ENCODE measurements around the gene RAP1A. TPM values are rescaled to one million over a fixed set of nuclear protein-coding genes. Genes with fewer than 3 reads are reported as not detected.

Gene RAP1A
- polyA plus RNA-seq, 1 of the 3 experiments (the other 2 are of a cell fraction) = 17.7 TPM

- peak; percentile 98 for TF ChIP-seq CTCF (IDR thresholded peaks at IDR 0.05)
- peak; percentile 45 for TF ChIP-seq ELF1 (IDR thresholded peaks at IDR 0.05)
- peak in 1 of 2 experiments; percentile 39; a peak in 1 of 4 replicates for TF ChIP-seq EP300 (IDR thresholded peaks at IDR 0.05; ENCODE audit: borderline replicate concordance in 1 of 2, low read depth in 1 of 2, low read length in 1 of 2)
- TF ChIP-seq MXI1 (IDR thresholded peaks at IDR 0.05; ENCODE audit: low read depth, low read length) = peak; percentile 96
- no peak for TF ChIP-seq FOXJ3 (CRISPR knock-in tag; IDR thresholded peaks at IDR 0.05)
Measured at GRCh38 chr1:111755331-111756123, 135.9 kb downstream of the RAP1A start, which contains the start of gene DDX20 (continued).

DNA sequence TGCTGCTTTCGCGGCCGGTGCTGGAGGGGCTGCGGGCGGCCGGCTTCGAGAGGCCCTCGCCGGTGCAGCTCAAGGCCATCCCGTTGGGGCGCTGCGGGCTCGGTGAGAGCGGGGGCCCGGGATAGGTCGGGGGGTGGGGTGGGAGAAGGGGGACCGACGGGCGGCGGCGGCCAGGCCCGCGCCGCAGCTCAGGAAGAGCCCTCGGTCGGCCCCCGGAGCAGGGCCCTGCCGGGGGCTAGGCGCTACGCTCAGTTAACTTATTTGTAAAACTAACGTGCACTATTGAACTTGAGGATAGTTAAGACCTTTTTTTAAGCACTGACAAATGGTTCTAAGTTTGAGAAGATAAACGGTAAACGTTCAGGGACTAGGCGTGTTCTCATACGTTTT is 136.5 kb downstream of the RAP1A start:
- H3K9me2 ChIP-seq = no peaks in the 10 kb centered on the region
- no peak for DNase-seq
- peaks cover 9 to 11% of the 10 kb centered on the region in 2 experiments; a peak in 3 of 4 replicates for H3K4me1 ChIP-seq (ENCODE audit: control insufficient read depth in 1 of 2, insufficient read depth in 2 of 2, low read depth in 1 of 2, low read length in 1 of 2)
- peaks cover 21 to 23% of the 10 kb centered on the region in 2 experiments for H3K36me3 ChIP-seq (replicated peaks in 1 of 2; ENCODE audit: control insufficient read depth in 1 of 2, insufficient read depth in 2 of 2, low read length in 1 of 2)
- H3K27me3 ChIP-seq (ENCODE audit: insufficient read depth) = no peaks in the 10 kb centered on the region
- no peaks in the 10 kb centered on the region for H3K9me3 ChIP-seq
- no peaks in the 10 kb centered on the region for H4K20me1 ChIP-seq (ENCODE audit: insufficient read depth)
- peaks cover 9% of the 10 kb centered on the region for H3F3A ChIP-seq (replicated peaks; ENCODE audit: insufficient read depth)
- H3K4me3 ChIP-seq (ENCODE audit: low read depth in 2 of 2, low read length in 1 of 2) = peak overlapping the region; percentile 96 to 99
- POLR2A ChIA-PET = interaction anchor here (3.2 kb wide), 1 partner anchor 17 kb away, joined by 15 read pairs; the partner anchor contains the start of gene INKA2
- CTCF ChIA-PET = interaction anchor here (0.6 to 5.2 kb wide), 9 partner anchors 10 to 287 kb away, joined by 3 to 48 read pairs (median 4); no protein-coding TSS in a partner anchor
- TF ChIP-seq EZH2phosphoT487 (IDR thresholded peaks at IDR 0.05; ENCODE audit: borderline replicate concordance, low read depth) (no peak), NRF1 (IDR thresholded peaks at IDR 0.05; ENCODE audit: low read depth, low read length) (no peak), POLR2AphosphoS5 (IDR thresholded peaks at IDR 0.05; ENCODE audit: low read depth, low read length) (no peak), MXI1 (IDR thresholded peaks at IDR 0.05; ENCODE audit: low read depth, low read length) (no peak), FOSL2 (IDR thresholded peaks at IDR 0.05; ENCODE audit: borderline replicate concordance, low read depth) (no peak), RXRA (IDR thresholded peaks at IDR 0.05; ENCODE audit: borderline replicate concordance, low read depth) (no peak), TCF12 (IDR thresholded peaks at IDR 0.05) (no peak), IRF3 (IDR thresholded peaks at IDR 0.05; ENCODE audit: low read depth, low read length) (no peak), GABPA (IDR thresholded peaks at IDR 0.05; ENCODE audit: low read depth) (no peak)
- TF ChIP-seq, protein P1, sequence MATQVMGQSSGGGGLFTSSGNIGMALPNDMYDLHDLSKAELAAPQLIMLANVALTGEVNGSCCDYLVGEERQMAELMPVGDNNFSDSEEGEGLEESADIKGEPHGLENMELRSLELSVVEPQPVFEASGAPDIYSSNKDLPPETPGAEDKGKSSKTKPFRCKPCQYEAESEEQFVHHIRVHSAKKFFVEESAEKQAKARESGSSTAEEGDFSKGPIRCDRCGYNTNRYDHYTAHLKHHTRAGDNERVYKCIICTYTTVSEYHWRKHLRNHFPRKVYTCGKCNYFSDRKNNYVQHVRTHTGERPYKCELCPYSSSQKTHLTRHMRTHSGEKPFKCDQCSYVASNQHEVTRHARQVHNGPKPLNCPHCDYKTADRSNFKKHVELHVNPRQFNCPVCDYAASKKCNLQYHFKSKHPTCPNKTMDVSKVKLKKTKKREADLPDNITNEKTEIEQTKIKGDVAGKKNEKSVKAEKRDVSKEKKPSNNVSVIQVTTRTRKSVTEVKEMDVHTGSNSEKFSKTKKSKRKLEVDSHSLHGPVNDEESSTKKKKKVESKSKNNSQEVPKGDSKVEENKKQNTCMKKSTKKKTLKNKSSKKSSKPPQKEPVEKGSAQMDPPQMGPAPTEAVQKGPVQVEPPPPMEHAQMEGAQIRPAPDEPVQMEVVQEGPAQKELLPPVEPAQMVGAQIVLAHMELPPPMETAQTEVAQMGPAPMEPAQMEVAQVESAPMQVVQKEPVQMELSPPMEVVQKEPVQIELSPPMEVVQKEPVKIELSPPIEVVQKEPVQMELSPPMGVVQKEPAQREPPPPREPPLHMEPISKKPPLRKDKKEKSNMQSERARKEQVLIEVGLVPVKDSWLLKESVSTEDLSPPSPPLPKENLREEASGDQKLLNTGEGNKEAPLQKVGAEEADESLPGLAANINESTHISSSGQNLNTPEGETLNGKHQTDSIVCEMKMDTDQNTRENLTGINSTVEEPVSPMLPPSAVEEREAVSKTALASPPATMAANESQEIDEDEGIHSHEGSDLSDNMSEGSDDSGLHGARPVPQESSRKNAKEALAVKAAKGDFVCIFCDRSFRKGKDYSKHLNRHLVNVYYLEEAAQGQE (IDR thresholded peaks at IDR 0.05; ENCODE audit: low read depth, low read length) = no peak
- TF ChIP-seq, protein P2, sequence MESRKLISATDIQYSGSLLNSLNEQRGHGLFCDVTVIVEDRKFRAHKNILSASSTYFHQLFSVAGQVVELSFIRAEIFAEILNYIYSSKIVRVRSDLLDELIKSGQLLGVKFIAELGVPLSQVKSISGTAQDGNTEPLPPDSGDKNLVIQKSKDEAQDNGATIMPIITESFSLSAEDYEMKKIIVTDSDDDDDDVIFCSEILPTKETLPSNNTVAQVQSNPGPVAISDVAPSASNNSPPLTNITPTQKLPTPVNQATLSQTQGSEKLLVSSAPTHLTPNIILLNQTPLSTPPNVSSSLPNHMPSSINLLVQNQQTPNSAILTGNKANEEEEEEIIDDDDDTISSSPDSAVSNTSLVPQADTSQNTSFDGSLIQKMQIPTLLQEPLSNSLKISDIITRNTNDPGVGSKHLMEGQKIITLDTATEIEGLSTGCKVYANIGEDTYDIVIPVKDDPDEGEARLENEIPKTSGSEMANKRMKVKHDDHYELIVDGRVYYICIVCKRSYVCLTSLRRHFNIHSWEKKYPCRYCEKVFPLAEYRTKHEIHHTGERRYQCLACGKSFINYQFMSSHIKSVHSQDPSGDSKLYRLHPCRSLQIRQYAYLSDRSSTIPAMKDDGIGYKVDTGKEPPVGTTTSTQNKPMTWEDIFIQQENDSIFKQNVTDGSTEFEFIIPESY (IDR thresholded peaks at IDR 0.05; ENCODE audit: borderline replicate concordance, low read depth) = no peak
- TF ChIP-seq, protein P3, sequence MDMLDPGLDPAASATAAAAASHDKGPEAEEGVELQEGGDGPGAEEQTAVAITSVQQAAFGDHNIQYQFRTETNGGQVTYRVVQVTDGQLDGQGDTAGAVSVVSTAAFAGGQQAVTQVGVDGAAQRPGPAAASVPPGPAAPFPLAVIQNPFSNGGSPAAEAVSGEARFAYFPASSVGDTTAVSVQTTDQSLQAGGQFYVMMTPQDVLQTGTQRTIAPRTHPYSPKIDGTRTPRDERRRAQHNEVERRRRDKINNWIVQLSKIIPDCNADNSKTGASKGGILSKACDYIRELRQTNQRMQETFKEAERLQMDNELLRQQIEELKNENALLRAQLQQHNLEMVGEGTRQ (IDR thresholded peaks at IDR 0.05; ENCODE audit: borderline replicate concordance, low read depth, low read length) = no peak
- peak overlapping the region; percentile 83 for H3K4me2 ChIP-seq
- peak overlapping the region; percentile 92 for H3K9ac ChIP-seq
- peaks cover 40% of the 10 kb centered on the region for H3K79me2 ChIP-seq (ENCODE audit: insufficient read depth)
- H2AFZ ChIP-seq (ENCODE audit: low read depth) = peak overlapping the region; percentile 97
- 1% methylated on average over 14 of the region's 35 CpGs for WGBS (ENCODE audit: low lambda C conversion rate)
- peak overlapping the region; percentile 96 to 99 for H3K27ac ChIP-seq (ENCODE audit: low read depth in 2 of 2, low read length in 1 of 2)
